GM19395 (cell line): ENCODE results near the gene VWA8.
"Not testable (repeated sequence)": the region's sequence is repeated elsewhere in the genome, so short reads cannot be mapped to it uniquely, and the experiment has no call there.

Experiments used
- ATAC-seq: cut with Tn5 transposase; IDR thresholded peaks from one replicate; pipeline ENCODE4 v1.9.1; 2021; ENCODE audit warnings: mild to moderate bottlenecking, moderate library complexity; ENCODE audit not compliant: unreplicated experiment

The VWA8 gene

DNA sequence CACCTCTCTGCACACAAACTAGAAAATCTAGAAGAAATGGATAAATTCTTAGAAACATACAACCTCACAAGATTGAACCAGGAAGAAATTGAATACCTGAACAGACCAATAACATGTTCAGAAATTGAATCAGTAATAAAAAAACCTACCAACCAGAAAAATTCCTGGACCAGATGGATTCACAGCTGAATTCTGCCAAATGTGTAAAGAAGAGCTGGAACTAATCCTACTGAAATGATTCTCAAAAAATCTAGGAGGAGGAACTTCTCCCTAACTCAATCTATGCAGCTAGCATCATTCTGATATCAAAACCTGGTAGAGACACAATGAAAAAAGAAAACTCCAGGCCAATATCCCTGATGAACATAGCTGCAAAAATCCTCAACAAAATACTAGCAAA is 336.9 kb downstream of the VWA8 start:
- no peak for ATAC-seq

DNA sequence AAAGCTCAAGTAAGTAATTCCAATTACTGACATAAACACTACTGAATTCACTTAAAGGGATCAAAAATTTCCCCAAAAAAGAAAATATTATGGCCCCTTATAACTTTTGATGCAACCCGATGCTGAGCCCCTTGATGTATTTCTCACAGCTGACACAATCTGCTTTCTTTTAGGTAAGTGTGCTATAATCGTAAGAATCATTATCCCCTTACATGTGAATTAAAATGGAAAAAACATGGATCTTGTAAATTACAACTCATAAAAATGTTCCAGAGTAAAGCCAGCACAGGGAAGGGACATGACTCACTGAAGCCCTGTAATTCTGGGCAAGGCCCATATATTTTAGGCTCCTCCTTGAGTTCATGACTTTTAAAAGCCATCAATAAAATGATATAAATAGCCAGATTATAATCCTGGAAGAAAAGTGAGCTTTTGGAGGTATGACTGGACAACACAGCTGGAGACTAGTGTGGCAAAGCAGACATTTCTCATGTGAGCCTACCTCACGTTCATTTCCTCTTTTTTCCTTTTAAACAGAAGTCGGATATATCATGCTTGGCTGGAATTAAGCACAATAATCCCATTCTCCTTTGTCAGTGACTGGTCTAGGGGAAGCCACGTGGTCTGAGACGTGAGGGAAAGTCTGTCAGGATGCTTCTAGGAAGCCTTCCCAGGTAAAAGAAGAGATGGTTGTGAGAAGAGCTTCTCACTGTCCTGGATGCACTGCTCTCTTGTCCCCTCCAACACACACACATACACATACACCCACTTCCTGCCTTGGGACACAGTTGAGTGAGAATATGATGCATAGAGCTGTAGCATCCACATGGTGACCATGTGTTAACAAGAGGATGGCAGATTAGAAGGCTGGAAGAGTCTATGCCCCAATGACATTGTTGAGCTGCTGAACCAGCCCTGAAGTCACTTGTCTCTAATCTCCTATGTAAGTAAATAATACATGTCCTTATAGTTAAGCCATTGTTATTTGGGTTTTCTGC is 338.2 kb downstream of the VWA8 start:
- no peak for ATAC-seq

DNA sequence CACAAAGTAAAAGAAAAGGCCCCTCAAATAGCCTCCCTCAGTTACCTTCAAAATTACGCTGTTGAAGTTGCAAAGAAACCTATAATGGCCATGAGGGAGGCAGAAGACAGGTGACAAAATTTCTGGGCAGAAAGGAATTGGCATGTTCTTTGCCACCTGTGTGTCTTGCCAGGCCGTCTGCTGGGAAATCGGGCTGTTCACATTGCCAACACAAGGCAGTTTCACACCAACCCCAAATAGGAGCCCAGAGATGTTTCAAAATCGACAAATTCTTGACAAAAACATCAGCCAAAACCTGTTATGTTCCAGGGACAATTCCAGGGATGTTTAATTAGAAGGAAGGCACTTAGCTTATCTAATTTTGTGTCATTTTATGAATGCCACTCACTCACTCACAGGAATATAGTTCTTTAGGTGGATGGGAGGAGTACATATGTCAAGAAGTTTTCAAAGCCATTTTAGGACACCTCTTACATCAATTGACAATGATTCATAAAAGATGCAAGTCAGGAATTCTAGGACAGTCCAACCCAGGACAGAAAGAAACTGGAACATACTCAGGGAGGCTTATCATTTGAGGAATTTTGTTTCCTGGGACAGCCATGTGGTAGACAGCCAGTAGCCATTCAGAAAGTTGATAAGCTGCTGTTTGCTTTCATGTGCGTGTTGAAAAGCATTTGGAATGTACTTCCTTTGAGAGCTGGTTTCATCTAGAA is 339.0 kb downstream of the VWA8 start:
- ATAC-seq, result no peak

DNA sequence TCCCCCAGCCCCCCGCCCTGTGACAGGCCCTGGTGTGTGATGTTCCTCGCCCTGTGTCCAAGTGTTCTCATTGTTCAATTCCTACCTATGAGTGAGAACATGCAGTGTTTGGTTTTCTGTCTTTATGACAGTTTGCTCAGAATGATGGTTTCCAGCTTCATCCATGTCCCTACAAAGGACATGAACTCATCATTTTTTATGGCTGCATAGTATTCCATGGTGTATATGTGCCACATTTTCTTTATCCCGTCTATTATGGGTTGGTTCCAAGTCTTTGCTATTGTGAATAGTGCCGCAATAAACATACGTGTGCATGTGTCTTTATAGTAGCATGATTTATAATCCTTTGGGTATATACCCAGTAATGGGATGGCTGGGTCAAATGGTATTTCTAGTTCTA is 343.3 kb downstream of the VWA8 start:
- not testable (repeated sequence) for ATAC-seq

DNA sequence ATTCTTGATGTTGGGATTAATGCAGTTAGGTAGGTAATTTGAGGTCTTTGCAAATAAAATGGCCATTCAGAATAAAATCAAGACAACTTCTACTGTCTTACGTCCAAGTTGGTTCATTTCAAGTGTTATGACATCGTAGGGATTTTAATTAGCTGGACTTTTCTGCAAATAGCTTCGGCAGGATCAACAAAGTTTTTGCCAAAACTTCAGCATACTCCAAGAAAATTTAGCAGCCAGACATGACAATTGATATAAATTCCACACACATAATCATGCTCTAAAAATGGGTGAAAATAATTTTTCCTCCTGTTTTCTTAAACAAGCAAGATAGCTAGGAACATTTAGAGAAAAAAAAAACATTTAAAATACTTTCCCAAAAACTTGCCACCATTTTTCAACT is 344.8 kb downstream of the VWA8 start:
- no peak for ATAC-seq

DNA sequence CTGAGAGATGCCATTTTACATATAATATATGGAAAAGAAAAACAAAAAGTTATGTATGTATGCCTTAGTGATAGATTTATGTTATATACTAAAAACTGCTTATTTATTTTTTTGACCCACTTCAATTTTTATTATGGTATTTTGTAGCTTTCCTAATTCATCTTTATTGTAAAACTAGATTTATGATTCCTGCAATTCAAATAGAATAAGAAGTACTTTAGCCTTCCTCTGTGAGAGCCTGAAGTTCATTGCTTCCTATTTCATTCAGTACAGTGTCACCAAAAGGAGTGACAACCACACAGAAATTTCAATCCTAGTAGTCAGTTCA is 345.4 kb downstream of the VWA8 start:
- ATAC-seq, result no peak

DNA sequence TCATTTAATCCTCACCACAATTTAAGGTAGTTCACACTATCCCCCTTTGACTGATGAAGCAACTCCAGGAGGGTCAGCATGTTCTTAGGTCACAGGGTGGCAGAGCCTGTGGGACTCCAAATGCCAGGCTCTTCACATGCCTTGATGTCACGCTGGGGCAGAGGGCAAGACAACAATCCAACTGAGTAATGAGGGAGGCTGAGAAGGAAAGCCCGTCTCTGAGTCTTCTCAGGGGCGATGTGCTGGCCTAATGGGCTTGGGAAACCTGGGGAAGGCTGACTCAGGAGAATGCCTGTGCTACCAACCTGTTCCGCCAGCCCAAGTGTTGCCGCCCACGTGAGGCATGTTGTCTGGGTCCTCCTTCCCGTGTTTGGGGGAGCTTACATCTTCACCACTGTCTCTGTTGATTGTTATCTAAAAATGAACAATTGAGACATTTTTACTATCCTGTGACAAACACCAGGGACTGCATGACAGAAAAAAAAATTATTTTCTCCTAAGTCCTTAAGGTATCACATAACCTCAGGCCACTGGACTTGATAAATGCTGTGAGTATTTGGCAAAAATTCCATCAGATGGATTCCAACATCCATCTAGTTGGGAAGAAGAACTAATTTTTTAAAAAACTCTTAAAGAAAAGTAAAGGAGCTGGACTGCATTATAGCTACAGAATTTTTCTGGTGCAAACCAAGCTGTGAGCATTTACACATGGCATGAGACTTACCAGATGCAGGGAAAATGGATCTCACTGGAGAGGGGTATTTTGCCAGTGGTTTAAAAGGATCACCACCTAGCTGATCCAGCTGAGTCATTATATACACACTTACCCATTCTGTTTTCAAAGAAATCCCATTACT is 346.0 kb downstream of the VWA8 start:
- no peak for ATAC-seq

DNA sequence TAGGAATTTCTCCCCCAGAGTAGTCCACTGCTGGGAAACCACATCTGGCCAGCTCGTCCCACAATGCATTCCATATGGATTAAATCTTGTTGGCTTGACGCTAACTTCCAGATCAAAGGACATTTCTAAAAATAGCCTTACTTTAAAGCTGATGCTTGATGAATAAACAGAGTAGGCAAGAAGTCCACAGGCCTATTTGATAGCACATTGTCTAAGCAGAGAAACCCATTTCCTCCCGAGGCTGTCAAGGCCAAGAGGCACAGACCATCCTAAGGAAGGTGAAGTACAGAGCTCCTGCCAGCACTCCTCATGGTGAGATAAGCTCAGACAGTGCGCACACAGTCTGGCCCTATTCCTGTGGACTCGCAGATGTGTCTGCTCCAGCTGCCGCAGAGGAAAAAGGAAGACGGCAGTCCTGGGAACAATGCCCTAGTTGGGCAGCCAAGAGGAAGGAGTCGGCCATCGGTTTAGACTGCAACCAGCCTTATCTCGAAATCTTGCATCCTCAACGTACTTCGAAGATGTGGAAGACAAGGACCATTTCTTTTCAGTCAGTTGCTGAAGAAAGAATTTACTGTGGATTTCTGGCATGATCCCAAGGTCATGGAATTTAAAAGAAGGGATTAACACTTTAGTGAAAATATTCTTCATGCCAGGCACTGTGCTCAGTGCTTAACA is 346.8 kb downstream of the VWA8 start:
- no peak for ATAC-seq

DNA sequence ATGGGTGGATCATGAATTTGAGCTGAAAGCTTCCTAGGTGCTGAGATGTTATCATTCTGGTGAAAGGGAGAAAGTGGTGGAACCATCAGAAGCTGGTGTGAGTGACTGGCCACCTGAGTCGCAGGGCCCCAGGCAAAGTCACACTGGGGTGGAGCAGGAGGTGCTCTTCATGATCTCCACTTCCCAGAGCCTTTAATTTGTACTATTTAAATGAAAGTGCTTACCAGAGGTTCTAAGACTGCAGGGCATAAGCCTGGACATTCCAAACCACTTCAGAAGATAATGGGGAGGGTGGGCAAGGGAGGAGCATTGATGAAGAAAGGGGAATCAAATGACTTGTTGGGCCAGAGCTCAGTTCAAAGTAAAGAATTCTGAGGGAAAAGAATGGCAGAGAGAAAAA is 347.4 kb downstream of the VWA8 start:
- ATAC-seq, result no peak

DNA sequence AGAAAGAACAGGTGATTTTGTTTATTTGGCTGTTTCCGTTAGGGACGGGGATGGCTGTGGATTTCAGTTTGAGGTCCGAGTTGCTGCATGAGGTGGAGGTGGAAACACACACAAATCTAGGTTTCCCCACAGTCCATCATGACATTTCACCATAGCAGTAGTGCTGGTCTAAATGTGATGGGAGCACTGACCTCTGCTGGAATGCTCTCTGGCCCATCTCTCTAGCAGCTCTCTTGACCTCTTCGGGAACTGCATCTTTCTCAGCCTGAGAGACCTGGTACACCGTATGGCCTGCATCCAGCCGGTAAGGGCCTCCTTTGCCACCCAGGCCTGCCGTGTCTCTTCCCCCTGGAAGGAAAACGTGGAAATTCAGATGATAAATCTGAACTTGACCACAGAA is 349.5 kb downstream of the VWA8 start:
- no peak for ATAC-seq

DNA sequence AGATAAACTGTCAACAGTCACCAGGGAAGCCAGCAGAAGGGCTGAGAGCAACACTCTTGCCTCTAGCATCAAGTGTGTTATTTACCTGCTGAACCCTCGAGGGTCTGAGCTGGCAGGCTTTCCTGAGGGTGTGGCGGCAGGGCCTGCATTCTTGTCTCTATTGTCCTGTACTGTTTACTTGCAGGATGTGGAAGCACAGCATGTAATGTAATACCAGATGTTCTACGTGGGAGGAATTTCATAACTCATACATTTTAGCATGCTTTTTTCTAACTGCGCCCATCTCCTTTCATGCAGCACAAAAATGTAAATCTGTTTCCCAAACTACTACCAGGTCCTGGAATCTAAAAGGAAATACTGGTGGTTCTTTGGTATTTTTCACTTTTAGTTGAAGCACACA is 350.5 kb downstream of the VWA8 start:
- no peak for ATAC-seq

DNA sequence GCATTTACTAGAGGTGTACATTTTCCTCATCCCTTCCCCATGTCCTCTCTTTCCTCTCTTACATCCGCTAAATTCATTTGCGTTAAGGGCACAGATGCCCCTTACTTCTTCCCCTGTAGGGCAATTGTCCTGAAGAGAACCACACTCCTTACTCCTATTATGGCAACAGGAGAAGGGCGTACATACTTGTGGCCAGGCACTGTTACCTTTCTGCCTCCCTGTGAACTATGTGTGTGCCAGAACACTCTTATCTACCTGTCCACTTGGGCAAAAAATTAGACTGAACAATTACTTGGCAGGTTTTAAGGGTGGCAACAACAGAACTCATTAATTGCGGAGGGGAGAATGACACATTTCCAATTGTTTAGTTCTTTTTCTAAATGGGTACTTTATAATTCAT is 351.1 kb downstream of the VWA8 start:
- no peak for ATAC-seq

DNA sequence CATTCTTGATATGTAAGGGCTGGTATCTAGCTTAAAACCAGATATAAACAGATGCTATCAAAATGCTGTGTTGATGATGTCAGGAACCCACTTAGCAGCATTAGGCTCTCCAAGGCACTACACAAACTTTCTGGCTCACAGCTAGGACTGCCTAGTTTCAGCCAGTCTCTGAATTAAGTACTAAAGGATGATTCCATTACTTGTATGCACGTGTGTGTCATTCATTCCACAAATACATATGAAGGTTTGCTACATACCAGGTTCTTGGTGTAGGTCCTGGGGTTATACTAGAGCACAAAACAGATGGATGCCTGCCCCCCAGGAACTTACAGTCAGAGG is 352.1 kb downstream of the VWA8 start:
- no peak for ATAC-seq

DNA sequence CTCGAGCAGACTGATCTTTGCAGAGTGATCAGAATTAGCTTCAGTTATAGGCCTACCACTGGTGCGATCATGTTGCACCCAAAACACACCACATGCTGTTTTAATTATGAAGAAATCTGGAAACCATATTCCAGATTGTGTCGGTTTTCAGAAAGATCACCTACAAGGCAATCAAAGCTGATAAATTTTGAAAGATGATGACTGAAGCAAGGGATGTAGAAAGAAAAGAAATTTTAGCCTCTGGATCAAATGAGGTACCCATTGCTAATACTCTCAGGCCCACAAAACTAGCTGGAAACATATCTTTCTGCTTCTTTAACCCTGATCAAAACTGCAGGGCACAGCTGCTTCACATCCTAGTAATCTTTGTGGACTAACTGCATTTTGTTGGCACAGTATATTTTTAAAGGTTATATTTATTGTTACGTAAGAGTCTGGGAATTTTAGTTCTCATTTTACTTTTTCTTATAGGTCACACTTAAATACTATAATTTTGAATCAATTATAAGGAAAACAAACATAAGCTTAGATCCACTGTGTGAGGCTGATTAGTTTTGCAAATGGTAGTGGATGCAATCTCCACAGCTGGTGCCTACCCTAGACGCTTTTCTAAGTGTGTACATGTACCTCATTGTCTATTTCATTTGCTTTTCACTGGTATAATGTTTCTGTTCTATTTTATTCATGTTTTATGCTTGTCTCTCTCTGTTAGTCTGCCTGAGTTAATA is 352.6 kb downstream of the VWA8 start:
- no peak for ATAC-seq

DNA sequence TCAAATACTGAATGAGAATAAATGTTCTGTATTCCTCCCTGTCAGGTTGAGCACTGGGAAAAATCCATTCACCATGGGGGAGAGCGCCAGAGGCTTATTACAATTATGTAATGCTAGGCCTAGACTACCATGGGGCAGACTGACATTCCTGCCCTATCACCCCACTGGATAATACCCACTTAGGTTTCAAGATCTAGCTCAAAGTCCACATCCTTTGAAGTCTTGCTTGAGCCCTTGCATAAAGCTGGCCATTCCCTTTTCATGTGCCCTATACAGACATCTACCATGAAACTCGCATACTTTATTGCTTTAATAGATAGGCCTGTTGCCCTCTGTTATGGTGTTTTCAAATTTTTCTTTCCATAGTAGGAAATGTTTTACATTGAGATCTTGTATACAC is 354.3 kb downstream of the VWA8 start:
- no peak for ATAC-seq

DNA sequence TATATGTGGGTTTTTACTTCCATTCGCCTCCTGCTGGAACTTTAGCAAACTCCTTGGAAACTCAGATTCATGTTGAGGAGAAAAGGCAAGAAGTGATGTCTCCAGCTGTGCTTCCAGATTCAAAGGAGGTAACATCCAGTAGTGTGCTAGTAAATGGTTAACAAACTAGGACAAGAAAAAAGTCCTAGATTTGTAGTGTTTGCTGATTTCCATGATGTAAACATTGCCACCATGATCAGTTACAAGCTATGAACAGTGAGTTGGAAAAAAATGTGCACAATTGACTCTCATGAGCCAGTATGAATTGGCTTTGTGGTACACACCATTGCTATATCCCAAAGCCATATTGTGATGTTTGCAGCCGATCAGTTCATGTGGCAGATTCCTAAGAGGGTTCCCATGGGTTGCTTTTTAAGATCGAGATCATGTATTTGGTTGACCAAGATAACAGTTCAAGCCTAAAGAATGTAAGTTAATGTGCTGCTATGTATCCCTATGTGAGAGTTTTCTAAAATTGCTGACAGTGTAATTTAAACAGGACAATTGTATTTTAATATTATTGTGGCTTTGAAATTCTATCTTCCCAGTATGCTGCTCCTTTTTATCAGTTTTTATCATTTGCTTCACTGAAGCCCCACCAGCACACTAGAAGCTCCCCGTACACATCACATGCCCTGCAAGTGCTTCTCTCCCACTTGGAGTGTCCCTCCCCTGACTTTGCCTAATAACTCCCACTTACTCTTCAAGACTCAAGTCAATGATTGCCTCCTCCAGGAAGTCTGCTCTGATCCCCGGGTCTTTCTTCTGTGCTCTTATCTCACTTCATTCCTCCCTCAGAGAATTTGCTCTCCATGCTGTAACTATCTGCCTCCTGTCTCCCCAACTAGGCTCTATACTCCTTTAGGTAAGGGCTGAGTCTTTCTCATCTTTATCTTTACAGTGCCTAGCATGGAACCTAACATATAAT is 355.3 kb downstream of the VWA8 start:
- no peak for ATAC-seq

DNA sequence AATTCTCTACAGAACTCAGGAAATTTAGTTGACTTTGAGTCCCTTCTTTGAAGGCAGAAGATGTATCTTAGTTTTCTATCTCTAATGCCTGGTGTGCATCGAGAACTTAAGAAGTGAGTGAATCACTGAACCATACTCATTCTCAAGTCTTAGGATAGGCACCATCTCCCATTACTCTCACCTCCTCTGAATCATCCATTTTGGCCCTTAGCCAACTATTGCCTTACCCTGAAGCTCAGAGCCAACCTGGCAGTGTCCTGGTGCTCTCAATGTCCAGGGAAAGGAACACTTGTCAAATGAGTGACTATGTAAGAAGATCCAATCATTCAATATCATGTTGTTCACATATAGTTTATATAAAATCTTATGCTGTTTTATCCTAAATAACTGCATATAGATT is 357.0 kb downstream of the VWA8 start:
- no peak for ATAC-seq

DNA sequence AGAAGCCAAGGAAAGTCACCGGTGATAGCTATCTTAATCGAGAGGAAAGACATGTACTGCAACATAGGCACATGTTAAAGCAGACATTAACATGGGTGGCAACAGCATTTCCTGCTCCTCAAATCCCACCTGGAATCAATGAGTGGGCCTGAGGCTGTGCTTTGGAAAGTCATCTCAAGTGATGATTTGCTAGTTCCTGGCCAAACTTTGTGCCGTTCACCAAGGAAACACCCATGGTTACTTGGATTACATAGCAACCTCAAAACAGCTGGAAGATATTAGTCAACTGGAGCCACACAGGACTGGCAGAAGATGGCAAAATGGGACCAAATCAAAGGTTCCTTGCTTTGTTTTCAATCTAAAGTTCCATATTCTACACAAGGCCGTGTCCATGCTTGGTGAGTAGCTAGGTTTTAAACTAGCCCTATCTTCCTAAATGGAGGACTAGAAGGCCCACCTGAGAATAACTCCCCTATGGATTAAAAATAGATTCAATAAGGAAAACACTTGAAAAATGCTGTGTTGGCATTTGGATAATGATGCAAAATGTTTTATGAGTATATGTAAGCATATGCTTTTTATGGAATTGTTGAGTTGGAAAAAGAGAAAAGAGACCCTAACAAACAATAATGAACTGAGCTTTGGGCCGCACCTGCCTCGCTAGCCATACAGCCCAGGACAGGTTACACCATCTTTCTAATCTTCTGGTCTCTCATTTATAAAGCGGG is 359.0 kb downstream of the VWA8 start:
- ATAC-seq, result no peak
